Stimulated activated CD8-positive, alpha-beta memory T cell treated with anti-CD3 and anti-CD28 coated beads, Interleukin-4, amount 100 ng/mL, for 4 hours (primary cell): ENCODE data around the gene RANBP9.

Experiments used
- DNase-seq, 2 donors: peaks; one replicate each; pipeline ENCODE4 v3.0.0-alpha.2; 2020; ENCODE audit warnings: low read depth in 2 of 2, low spot score in 1 of 2

RANBP9 gene

DNA sequence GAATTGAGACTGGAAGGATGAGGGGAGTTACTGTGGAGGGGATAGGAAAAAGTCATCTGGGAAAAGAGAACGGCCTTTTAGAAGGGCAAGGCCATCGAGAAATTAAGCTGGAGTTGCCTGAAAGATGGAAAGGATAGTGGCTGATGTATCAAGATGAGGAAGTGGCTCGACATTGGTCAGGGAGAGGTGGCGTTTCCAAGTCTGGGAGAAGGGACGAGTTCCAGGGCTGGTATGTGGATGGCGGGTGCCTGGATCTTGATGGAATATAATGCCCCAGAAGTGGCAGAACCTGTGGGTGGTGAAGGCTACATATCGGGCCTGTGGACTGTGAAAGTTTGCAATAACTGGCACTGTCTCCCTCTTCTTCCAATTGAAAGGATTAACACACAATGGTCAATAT, 139.4 kb downstream of the RANBP9 start:
- no peak for DNase-seq
